ENCODE results near the gene EDA. TPM values are rescaled to one million over a fixed set of nuclear protein-coding genes. Genes with fewer than 3 reads are reported as not detected.

The EDA gene
- total RNA-seq, 2 experiments from 2014 or later = 0.49 to 0.92 TPM

DNA sequence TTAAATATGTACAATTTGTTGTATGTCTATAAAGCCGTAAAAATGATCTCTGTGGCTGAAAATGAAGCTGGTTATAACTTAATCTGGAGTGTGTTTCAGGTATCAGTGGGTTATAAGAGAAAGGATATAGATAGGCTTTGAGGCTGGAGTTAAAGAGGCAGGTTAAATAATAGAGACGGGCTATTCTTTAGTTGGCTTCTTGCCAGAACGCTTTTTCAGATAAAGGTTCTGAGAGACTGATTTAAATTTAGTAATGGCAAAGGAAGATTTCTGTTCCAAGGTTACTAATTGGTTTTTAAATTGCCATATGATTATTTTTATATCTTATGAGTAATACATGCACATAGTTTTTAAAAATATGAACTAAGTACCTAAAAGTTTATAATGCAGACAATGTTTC is 316.4 kb downstream of the EDA start:
- intact Hi-C loops (cut with micrococcal nuclease) = no loop called here
- H3K4me1 Mint-ChIP-seq (ENCODE audit: low read depth) = no peaks in the 10 kb centered on the region
- no peaks in the 10 kb centered on the region for H3K9me3 Mint-ChIP-seq
- TF ChIP-seq, protein P1, sequence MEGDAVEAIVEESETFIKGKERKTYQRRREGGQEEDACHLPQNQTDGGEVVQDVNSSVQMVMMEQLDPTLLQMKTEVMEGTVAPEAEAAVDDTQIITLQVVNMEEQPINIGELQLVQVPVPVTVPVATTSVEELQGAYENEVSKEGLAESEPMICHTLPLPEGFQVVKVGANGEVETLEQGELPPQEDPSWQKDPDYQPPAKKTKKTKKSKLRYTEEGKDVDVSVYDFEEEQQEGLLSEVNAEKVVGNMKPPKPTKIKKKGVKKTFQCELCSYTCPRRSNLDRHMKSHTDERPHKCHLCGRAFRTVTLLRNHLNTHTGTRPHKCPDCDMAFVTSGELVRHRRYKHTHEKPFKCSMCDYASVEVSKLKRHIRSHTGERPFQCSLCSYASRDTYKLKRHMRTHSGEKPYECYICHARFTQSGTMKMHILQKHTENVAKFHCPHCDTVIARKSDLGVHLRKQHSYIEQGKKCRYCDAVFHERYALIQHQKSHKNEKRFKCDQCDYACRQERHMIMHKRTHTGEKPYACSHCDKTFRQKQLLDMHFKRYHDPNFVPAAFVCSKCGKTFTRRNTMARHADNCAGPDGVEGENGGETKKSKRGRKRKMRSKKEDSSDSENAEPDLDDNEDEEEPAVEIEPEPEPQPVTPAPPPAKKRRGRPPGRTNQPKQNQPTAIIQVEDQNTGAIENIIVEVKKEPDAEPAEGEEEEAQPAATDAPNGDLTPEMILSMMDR (IDR thresholded peaks at IDR 0.05) = no peak
- no peaks in the 10 kb centered on the region for H3K36me3 Mint-ChIP-seq (ENCODE audit: low read depth)
- ATAC-seq (no peak), DNase-seq (no peak)
- CTCF ChIA-PET = no interaction called here
- H3K4me3 Mint-ChIP-seq = no peak overlapping the region
- peaks cover 3% of the 10 kb centered on the region for H3K27me3 Mint-ChIP-seq
- POLR2A ChIA-PET = no interaction called here
- no peak overlapping the region for H3K27ac Mint-ChIP-seq

DNA sequence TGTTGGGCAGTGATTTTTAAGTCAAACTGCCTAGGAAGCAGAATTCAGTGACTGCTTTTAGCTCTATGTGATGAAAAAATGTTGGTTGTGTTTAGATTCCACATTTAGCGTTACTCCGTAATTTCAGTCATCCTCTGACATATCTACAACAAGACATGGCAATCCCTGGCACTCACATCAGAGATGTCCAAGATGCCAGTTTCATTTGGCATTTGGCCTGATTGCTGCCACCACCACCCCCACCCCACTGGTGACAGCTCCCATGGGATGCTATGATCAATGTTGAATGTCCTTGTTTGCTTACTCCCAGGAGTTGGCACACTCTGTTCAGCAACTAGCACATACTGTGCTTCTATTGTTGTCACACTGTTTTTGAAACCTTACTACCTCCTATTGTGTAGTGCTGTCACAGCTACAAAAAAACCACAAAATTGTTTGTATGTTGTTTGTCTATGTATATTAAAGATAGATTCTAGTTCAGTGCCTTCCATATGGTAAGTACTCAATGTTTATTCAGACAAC is 332.4 kb downstream of the EDA start:
- POLR2A ChIA-PET = no interaction called here
- intact Hi-C loops (cut with micrococcal nuclease) = no loop called here
- H3K27ac Mint-ChIP-seq = no peak overlapping the region
- no peak overlapping the region for H3K4me3 Mint-ChIP-seq
- CTCF ChIA-PET = interaction anchor here (0.8 kb wide), 1 partner anchor 182 kb away, joined by 3 read pairs; no protein-coding TSS in a partner anchor
- TF ChIP-seq, protein P1 (IDR thresholded peaks at IDR 0.05) = no peak
- H3K4me1 Mint-ChIP-seq (ENCODE audit: low read depth) = no peaks in the 10 kb centered on the region
- no peaks in the 10 kb centered on the region for H3K9me3 Mint-ChIP-seq
- H3K27me3 Mint-ChIP-seq = no peaks in the 10 kb centered on the region
- ATAC-seq = no peak
- no peak for DNase-seq
- H3K36me3 Mint-ChIP-seq (ENCODE audit: low read depth) = no peaks in the 10 kb centered on the region

DNA sequence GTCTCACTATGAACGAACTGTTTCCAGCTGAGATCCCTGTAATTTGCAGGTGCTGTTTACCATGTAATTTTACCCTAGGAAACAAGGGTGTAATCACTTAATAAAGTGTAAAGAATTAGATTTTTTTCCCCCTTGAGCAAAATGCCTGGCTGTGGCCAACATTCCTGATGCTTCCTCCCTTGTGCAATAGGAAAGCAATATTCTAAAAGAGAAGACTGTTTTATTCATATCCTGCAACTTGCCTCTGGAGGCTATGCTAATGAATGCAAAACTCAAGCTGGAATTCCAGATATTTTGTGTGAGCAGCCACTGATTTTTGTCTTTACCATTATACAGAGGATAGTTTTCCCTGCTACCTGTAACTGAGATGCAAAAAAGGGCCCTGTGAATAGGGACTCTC is 335.8 kb downstream of the EDA start:
- ATAC-seq = no peak
- ChIA-PET CTCF (no interaction called here), POLR2A (no interaction called here)
- Mint-ChIP-seq H3K36me3 (ENCODE audit: low read depth) (no peaks in the 10 kb centered on the region), H3K4me1 (ENCODE audit: low read depth) (no peaks in the 10 kb centered on the region), H3K27ac (no peak overlapping the region), H3K27me3 (no peaks in the 10 kb centered on the region), H3K9me3 (no peaks in the 10 kb centered on the region), H3K4me3 (no peak overlapping the region)
- DNase-seq = no peak
- TF ChIP-seq, protein P1 (IDR thresholded peaks at IDR 0.05) = no peak
- intact Hi-C loops (cut with micrococcal nuclease) = no loop called here

DNA sequence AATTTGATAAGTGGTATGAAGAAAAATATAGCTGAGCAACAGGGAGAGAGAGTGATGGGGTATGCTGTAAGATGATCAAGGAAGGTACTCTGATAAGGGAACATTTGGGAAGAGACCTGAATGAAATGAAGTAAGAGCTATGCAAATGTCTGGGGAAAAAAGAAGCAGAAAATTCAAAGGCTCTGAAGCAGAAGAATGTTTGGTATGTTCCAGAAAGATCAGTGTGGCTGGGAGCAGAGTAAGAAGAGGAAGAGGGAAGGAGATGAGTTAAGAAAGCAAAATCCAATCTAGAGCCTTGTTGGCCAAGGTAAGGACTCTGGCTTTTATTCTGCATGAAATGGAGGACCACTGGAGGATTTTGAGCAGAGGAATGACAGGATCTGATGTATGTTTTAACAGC is 343.8 kb downstream of the EDA start:
- intact Hi-C loops (cut with micrococcal nuclease) = no loop called here
- Mint-ChIP-seq H3K36me3 (ENCODE audit: low read depth) (no peaks in the 10 kb centered on the region), H3K27ac (no peak overlapping the region), H3K4me3 (no peak overlapping the region), H3K9me3 (no peaks in the 10 kb centered on the region), H3K27me3 (no peaks in the 10 kb centered on the region), H3K4me1 (ENCODE audit: low read depth) (no peaks in the 10 kb centered on the region)
- no peak for DNase-seq
- ChIA-PET CTCF (no interaction called here), POLR2A (no interaction called here)
- ATAC-seq = no peak
- TF ChIP-seq, protein P1 (IDR thresholded peaks at IDR 0.05) = no peak

DNA sequence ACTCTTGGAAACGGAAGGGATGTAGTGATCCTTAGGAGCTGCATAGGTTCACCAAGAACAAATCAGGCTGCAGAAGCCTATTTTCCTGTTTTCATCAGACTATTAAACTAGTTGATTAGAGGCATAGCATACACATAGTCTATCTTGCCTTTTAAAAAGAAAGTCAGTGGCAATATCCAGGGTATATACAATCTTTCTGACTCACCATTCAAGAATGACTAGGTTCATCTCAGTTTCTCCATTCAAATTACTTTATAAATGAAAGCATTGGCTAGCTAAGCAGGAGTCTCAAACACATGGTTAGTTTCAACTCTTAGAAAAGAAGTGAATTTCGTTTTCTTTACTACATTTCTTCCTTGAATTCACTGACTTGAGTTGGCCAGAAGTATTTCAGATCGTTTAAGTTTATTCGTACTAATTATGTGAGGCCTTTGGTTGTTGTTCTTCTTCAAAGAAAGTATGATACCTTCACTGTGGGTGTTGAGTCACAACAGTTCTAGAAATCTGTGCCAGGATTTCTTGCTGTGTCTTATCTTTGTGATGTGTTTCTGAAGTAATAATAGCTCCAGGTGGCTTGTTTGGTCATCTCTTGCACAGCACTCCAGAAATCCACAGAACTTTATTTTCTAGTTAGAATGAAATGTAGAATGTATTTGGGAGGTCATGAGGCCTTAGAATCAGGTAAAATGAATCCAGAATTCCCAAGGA is 345.6 kb downstream of the EDA start:
- Mint-ChIP-seq H3K36me3 (ENCODE audit: low read depth) (no peaks in the 10 kb centered on the region), H3K4me1 (ENCODE audit: low read depth) (no peaks in the 10 kb centered on the region), H3K4me3 (no peak overlapping the region), H3K9me3 (no peaks in the 10 kb centered on the region), H3K27me3 (no peaks in the 10 kb centered on the region), H3K27ac (no peak overlapping the region)
- TF ChIP-seq, protein P1 (IDR thresholded peaks at IDR 0.05) = no peak
- DNase-seq = no peak
- CTCF ChIA-PET = no interaction called here
- intact Hi-C loops (cut with micrococcal nuclease) = no loop called here
- POLR2A ChIA-PET = no interaction called here
- ATAC-seq = no peak

Data from activated CD8-positive, alpha-beta T cell treated with anti-CD3 and anti-CD28 coated beads for 36 hours (primary cell).